ENCODE data around the gene ADIPOQ. TPM values are rescaled to one million over a fixed set of nuclear protein-coding genes. Genes with fewer than 3 reads are reported as not detected.
"Not testable (repeated sequence)": the region's sequence is repeated elsewhere in the genome, so short reads cannot be mapped to it uniquely, and the experiment has no call there.

Gene ADIPOQ
- total and polyA plus RNA-seq, 2 donors (not counting 1 experiment from before 2014, with no cell fraction given), result not detected

DNA sequence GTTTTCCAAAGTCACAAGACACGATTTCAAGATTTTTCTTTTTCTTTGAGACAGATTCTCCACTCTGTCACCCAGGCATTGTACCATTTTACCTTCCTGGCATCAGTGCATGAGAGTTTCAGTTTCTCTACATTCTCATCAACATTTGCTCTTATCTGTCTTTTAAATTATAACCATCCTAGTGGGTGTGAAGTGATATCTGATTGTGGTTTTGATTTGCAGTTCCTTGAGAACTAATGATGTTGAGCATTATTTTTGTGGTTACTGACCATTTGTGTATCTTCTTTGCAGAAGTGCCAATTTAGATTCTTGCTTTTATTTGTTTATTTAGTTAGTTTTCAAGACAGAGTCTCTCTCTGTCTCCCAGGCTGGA, 41.2 kb downstream of the ADIPOQ start:
- H3K79me2 ChIP-seq (ENCODE audit: control insufficient read depth, insufficient read depth, low read length), result no peaks in the 10 kb centered on the region
- ATAC-seq (ENCODE audit: low read depth), result no peak
- no peak overlapping the region for H3K9ac ChIP-seq (ENCODE audit: low read length)
- Mint-ChIP-seq H3K27ac (no peak overlapping the region), H3K27me3 (peaks cover 23% of the 10 kb centered on the region), H3K4me3 (no peak overlapping the region), H3K9me3 (ENCODE audit: insufficient read depth) (no peaks in the 10 kb centered on the region), H3K4me1 (peaks cover 10% of the 10 kb centered on the region)
- no peak overlapping the region for H3K4me3 ChIP-seq (ENCODE audit: control extremely low read depth in 1 of 5, extremely low read depth in 1 of 5, insufficient read depth in 1 of 5, low read depth in 2 of 5, low read length in 4 of 5)
- CTCF ChIA-PET, result no interaction called here
- no peaks in the 10 kb centered on the region for H4K20me1 ChIP-seq (ENCODE audit: control insufficient read depth, insufficient read depth, low read length, poor library complexity, severe bottlenecking)
- H2AFZ ChIP-seq (ENCODE audit: insufficient read depth, low read depth, low read length, poor library complexity, severe bottlenecking), result no peak overlapping the region
- intact Hi-C loops (cut with micrococcal nuclease), result loop anchor here (5.0 kb wide), 1 partner anchor 34 kb away; no protein-coding TSS in a partner anchor
- no peaks in the 10 kb centered on the region for H3K9me3 ChIP-seq (ENCODE audit: control extremely low read depth in 1 of 3, control insufficient read depth in 2 of 3, insufficient read depth in 1 of 3, low read length in 2 of 3)
- 80% methylated on average over 1 of the region's 1 CpG for WGBS (ENCODE audit: insufficient coverage)
- TF ChIP-seq, protein P1, sequence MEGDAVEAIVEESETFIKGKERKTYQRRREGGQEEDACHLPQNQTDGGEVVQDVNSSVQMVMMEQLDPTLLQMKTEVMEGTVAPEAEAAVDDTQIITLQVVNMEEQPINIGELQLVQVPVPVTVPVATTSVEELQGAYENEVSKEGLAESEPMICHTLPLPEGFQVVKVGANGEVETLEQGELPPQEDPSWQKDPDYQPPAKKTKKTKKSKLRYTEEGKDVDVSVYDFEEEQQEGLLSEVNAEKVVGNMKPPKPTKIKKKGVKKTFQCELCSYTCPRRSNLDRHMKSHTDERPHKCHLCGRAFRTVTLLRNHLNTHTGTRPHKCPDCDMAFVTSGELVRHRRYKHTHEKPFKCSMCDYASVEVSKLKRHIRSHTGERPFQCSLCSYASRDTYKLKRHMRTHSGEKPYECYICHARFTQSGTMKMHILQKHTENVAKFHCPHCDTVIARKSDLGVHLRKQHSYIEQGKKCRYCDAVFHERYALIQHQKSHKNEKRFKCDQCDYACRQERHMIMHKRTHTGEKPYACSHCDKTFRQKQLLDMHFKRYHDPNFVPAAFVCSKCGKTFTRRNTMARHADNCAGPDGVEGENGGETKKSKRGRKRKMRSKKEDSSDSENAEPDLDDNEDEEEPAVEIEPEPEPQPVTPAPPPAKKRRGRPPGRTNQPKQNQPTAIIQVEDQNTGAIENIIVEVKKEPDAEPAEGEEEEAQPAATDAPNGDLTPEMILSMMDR (IDR thresholded peaks at IDR 0.05), result no peak
- TF ChIP-seq EZH2 (IDR thresholded peaks at IDR 0.05; ENCODE audit: borderline replicate concordance, insufficient read depth, low read depth, low read length, poor library complexity, severe bottlenecking), result no peak
- no peak for DNase-seq
- POLR2A ChIA-PET, result no interaction called here
- no peak overlapping the region for H3K27ac ChIP-seq (ENCODE audit: low read length in 2 of 2)
- peaks cover 0 to 5% (median 0%) of the 10 kb centered on the region in 4 experiments for H3K27me3 ChIP-seq (replicated peaks in 1 of 4; ENCODE audit: control extremely low read depth in 1 of 4, control insufficient read depth in 3 of 4, insufficient read depth in 4 of 4, low read length in 3 of 4)
- H3K4me1 ChIP-seq (ENCODE audit: control insufficient read depth in 2 of 2, insufficient read depth in 2 of 2, low read length in 2 of 2), result no peaks in the 10 kb centered on the region
- no peak overlapping the region for H3K4me2 ChIP-seq (replicated peaks; ENCODE audit: low read depth, low read length, poor library complexity, severe bottlenecking)
- H3K36me3 ChIP-seq (replicated peaks in 1 of 2; ENCODE audit: control extremely low read depth in 1 of 2, control insufficient read depth in 1 of 2, extremely low read depth in 1 of 2, insufficient read depth in 2 of 2, low read length in 1 of 2), result no peaks in the 10 kb centered on the region

DNA sequence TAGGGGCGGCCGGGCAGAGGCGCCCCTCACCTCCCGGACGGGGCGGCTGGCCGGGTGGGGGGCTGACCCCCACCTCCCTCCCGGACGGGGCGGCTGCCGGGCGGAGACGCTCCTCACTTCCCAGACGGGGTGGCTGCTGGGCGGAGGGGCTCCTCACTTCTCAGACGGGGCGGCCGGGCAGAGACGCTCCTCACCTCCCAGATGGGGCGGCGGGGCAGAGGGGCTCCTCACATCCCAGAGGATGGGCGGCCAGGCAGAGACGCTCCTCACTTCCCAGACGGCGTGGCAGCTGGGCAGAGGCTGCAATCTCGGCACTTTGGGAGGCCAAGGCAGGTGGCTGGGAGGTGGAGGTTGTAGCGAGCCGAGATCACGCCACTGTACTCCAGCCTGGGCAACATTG, 42.4 kb downstream of the ADIPOQ start:
- H3K27ac Mint-ChIP-seq; POLR2A ChIA-PET; H2AFZ ChIP-seq (ENCODE audit: insufficient read depth, low read depth, low read length, poor library complexity, severe bottlenecking); H4K20me1 ChIP-seq (ENCODE audit: control insufficient read depth, insufficient read depth, low read length, poor library complexity, severe bottlenecking); H3K4me1 ChIP-seq (ENCODE audit: control insufficient read depth in 2 of 2, insufficient read depth in 2 of 2, low read length in 2 of 2); DNase-seq; H3K4me2 ChIP-seq (replicated peaks; ENCODE audit: low read depth, low read length, poor library complexity, severe bottlenecking); H3K4me3 ChIP-seq (ENCODE audit: control extremely low read depth in 1 of 5, extremely low read depth in 1 of 5, insufficient read depth in 1 of 5, low read depth in 2 of 5, low read length in 4 of 5); CTCF ChIA-PET; ATAC-seq (ENCODE audit: low read depth); H3K27me3 ChIP-seq (replicated peaks in 1 of 4; ENCODE audit: control extremely low read depth in 1 of 4, control insufficient read depth in 3 of 4, insufficient read depth in 4 of 4, low read length in 3 of 4); H3K79me2 ChIP-seq (ENCODE audit: control insufficient read depth, insufficient read depth, low read length); H3K9me3 ChIP-seq (ENCODE audit: control extremely low read depth in 1 of 3, control insufficient read depth in 2 of 3, insufficient read depth in 1 of 3, low read length in 2 of 3); H3K36me3 ChIP-seq (replicated peaks in 1 of 2; ENCODE audit: control extremely low read depth in 1 of 2, control insufficient read depth in 1 of 2, extremely low read depth in 1 of 2, insufficient read depth in 2 of 2, low read length in 1 of 2); H3K4me3 Mint-ChIP-seq; H3K27ac ChIP-seq (ENCODE audit: low read length in 2 of 2); H3K9me3 Mint-ChIP-seq (ENCODE audit: insufficient read depth); H3K9ac ChIP-seq (ENCODE audit: low read length): not testable (repeated sequence)
- peaks cover 13% of the 10 kb centered on the region for H3K4me1 Mint-ChIP-seq
- intact Hi-C loops (cut with micrococcal nuclease), result loop anchor here (5.0 kb wide), 1 partner anchor 32 kb away; no protein-coding TSS in a partner anchor
- WGBS (ENCODE audit: insufficient coverage), result 90% methylated on average over 11 of the region's 29 CpGs
- H3K27me3 Mint-ChIP-seq, result peaks cover 23% of the 10 kb centered on the region

Measured in B cell (primary cell).